Measurements from ENCODE around the gene LUC7L2. TPM values are rescaled to one million over a fixed set of nuclear protein-coding genes. Genes with fewer than 3 reads are reported as not detected.

LUC7L2 gene
- total and polyA plus RNA-seq, 10 of the 15 experiments (the other 5 are each of a cell fraction or from before 2014, with no cell fraction given), result 31.7 to 98.7 (median 68.6) TPM

DNA sequence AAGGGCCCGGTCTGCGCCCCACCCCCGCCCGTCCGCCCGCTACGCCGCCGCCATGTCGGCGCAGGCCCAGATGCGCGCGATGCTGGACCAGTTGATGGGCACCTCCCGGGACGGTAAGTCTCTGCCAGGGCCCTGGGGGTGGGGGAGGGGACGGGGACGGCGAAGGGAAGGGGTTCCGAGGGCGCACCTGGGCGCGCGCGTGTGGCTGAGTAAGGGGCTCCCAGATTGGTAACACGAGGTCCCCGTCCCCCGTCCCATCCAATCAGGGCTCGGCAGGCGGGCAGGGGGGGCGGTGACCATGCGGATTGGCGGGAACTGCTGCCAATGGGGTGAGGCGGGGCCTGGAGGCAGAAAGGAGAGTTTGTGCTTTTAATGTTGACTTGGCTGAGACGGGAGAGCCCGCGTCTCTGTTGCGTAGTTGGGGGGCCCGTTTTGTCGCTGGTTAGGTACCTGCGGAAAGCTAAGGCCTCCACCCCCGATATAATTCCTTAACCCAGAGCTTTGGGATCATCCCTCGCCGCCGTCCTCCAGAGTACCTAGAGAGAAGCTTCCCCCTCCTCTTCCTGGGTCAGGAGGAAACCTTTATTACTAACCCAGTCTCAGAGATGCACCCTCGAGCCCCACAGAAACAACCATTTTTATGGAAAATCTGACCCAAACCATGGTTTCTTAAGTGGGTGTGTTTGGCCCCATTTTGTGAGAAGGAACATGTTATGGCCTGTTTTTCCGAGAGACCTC lies 685 bp downstream of the LUC7L2 start (continued):
- TF ChIP-seq, protein P1, sequence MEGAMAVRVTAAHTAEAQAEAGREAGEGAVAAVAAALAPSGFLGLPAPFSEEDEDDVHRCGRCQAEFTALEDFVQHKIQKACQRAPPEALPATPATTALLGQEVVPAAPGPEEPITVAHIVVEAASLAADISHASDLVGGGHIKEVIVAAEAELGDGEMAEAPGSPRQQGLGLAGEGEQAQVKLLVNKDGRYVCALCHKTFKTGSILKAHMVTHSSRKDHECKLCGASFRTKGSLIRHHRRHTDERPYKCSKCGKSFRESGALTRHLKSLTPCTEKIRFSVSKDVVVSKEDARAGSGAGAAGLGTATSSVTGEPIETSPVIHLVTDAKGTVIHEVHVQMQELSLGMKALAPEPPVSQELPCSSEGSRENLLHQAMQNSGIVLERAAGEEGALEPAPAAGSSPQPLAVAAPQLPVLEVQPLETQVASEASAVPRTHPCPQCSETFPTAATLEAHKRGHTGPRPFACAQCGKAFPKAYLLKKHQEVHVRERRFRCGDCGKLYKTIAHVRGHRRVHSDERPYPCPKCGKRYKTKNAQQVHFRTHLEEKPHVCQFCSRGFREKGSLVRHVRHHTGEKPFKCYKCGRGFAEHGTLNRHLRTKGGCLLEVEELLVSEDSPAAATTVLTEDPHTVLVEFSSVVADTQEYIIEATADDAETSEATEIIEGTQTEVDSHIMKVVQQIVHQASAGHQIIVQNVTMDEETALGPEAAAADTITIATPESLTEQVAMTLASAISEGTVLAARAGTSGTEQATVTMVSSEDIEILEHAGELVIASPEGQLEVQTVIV (IDR thresholded peaks at IDR 0.05; ENCODE audit: borderline replicate concordance, partially characterized antibody), result no peak
- TF ChIP-seq, protein P2, sequence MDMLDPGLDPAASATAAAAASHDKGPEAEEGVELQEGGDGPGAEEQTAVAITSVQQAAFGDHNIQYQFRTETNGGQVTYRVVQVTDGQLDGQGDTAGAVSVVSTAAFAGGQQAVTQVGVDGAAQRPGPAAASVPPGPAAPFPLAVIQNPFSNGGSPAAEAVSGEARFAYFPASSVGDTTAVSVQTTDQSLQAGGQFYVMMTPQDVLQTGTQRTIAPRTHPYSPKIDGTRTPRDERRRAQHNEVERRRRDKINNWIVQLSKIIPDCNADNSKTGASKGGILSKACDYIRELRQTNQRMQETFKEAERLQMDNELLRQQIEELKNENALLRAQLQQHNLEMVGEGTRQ (IDR thresholded peaks at IDR 0.05; ENCODE audit: borderline replicate concordance, low read depth, low read length), result peak; percentile 3
- no peak for TF ChIP-seq ASH2L (IDR thresholded peaks at IDR 0.05; ENCODE audit: borderline replicate concordance, low read depth)
- TF ChIP-seq, protein P3, sequence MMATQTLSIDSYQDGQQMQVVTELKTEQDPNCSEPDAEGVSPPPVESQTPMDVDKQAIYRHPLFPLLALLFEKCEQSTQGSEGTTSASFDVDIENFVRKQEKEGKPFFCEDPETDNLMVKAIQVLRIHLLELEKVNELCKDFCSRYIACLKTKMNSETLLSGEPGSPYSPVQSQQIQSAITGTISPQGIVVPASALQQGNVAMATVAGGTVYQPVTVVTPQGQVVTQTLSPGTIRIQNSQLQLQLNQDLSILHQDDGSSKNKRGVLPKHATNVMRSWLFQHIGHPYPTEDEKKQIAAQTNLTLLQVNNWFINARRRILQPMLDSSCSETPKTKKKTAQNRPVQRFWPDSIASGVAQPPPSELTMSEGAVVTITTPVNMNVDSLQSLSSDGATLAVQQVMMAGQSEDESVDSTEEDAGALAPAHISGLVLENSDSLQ (IDR thresholded peaks at IDR 0.05), result peak; percentile 98
- TF ChIP-seq RCOR1 (conservative IDR thresholded peaks at IDR 0.05; ENCODE audit: low read depth, low read length), result no peak
- no peak for TF ChIP-seq RELA (IDR thresholded peaks at IDR 0.05; ENCODE audit: borderline replicate concordance, partially characterized antibody)
- TF ChIP-seq SREBF2 (IDR thresholded peaks at IDR 0.05; ENCODE audit: low read length), result no peak
- TF ChIP-seq, protein P4, sequence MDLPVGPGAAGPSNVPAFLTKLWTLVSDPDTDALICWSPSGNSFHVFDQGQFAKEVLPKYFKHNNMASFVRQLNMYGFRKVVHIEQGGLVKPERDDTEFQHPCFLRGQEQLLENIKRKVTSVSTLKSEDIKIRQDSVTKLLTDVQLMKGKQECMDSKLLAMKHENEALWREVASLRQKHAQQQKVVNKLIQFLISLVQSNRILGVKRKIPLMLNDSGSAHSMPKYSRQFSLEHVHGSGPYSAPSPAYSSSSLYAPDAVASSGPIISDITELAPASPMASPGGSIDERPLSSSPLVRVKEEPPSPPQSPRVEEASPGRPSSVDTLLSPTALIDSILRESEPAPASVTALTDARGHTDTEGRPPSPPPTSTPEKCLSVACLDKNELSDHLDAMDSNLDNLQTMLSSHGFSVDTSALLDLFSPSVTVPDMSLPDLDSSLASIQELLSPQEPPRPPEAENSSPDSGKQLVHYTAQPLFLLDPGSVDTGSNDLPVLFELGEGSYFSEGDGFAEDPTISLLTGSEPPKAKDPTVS (IDR thresholded peaks at IDR 0.05; ENCODE audit: low read depth, low read length), result no peak
- no peak for TF ChIP-seq ZNF24 (IDR thresholded peaks at IDR 0.05)
- peak; percentile 47 for TF ChIP-seq FOS (IDR thresholded peaks at IDR 0.05; ENCODE audit: borderline replicate concordance, extremely low read depth, insufficient read length)
- peak; percentile 47; the same call in 1 of the 2 replicates for TF ChIP-seq ZNF207 (IDR thresholded peaks at IDR 0.05; ENCODE audit: borderline replicate concordance)
- TF ChIP-seq, protein P5, sequence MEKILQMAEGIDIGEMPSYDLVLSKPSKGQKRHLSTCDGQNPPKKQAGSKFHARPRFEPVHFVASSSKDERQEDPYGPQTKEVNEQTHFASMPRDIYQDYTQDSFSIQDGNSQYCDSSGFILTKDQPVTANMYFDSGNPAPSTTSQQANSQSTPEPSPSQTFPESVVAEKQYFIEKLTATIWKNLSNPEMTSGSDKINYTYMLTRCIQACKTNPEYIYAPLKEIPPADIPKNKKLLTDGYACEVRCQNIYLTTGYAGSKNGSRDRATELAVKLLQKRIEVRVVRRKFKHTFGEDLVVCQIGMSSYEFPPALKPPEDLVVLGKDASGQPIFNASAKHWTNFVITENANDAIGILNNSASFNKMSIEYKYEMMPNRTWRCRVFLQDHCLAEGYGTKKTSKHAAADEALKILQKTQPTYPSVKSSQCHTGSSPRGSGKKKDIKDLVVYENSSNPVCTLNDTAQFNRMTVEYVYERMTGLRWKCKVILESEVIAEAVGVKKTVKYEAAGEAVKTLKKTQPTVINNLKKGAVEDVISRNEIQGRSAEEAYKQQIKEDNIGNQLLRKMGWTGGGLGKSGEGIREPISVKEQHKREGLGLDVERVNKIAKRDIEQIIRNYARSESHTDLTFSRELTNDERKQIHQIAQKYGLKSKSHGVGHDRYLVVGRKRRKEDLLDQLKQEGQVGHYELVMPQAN (conservative IDR thresholded peaks at IDR 0.05), result peak; percentile 70
- TF ChIP-seq RBBP5 (conservative IDR thresholded peaks at IDR 0.05), result no peak
- TF ChIP-seq, protein P6, sequence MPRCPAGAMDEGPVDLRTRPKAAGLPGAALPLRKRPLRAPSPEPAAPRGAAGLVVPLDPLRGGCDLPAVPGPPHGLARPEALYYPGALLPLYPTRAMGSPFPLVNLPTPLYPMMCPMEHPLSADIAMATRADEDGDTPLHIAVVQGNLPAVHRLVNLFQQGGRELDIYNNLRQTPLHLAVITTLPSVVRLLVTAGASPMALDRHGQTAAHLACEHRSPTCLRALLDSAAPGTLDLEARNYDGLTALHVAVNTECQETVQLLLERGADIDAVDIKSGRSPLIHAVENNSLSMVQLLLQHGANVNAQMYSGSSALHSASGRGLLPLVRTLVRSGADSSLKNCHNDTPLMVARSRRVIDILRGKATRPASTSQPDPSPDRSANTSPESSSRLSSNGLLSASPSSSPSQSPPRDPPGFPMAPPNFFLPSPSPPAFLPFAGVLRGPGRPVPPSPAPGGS (IDR thresholded peaks at IDR 0.05; ENCODE audit: borderline replicate concordance, insufficient read depth, low read depth, low read length, poor library complexity, severe bottlenecking), result no peak
- TF ChIP-seq, protein P7, sequence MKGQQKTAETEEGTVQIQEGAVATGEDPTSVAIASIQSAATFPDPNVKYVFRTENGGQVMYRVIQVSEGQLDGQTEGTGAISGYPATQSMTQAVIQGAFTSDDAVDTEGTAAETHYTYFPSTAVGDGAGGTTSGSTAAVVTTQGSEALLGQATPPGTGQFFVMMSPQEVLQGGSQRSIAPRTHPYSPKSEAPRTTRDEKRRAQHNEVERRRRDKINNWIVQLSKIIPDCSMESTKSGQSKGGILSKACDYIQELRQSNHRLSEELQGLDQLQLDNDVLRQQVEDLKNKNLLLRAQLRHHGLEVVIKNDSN (IDR thresholded peaks at IDR 0.05; ENCODE audit: borderline replicate concordance, extremely low read length, insufficient read depth, low read depth, low read length), result peak; percentile 33
- TF ChIP-seq, protein P8, sequence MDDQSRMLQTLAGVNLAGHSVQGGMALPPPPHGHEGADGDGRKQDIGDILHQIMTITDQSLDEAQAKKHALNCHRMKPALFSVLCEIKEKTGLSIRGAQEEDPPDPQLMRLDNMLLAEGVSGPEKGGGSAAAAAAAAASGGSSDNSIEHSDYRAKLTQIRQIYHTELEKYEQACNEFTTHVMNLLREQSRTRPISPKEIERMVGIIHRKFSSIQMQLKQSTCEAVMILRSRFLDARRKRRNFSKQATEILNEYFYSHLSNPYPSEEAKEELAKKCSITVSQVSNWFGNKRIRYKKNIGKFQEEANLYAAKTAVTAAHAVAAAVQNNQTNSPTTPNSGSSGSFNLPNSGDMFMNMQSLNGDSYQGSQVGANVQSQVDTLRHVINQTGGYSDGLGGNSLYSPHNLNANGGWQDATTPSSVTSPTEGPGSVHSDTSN (IDR thresholded peaks at IDR 0.05; ENCODE audit: insufficient replicate concordance, low read depth, low read length), result peak; percentile 95
